Astrocyte (in vitro differentiated cells and primary cell): ENCODE measurements around the gene ARID5B. TPM values are rescaled to one million over a fixed set of nuclear protein-coding genes. Genes with fewer than 3 reads are reported as not detected.

Source experiments
- DNase-seq: peaks from one replicate; pipeline ENCODE4 v3.0.0-alpha.2; 2010; ENCODE audit warnings: low read depth
- FAIRE-seq: peaks from 2 replicates; lab custom pipeline; 2011; peaks lifted over from hg19 to GRCh38; lab: Jason Lieb, UNC
- H2AFZ ChIP-seq: 2 replicates; pipeline ENCODE4 v1.6.0; 2012; ENCODE audit warnings: low read depth, low read length, inconsistent platforms
- H3K27ac ChIP-seq: 2 replicates; pipeline ENCODE4 v1.5.1; 2011; ENCODE audit warnings: low read depth, low read length, inconsistent platforms
- H3K27me3 ChIP-seq: 2 replicates; pipeline ENCODE4 v1.6.0; 2011; ENCODE audit warnings: low read length, inconsistent platforms; ENCODE audit not compliant: insufficient read depth
- H3K36me3 ChIP-seq: 2 replicates; pipeline ENCODE4 v1.5.1; 2011; ENCODE audit warnings: low read length, inconsistent platforms; ENCODE audit not compliant: insufficient read depth
- H3K4me1 ChIP-seq: 2 replicates; pipeline ENCODE4 v1.5.1; 2011; ENCODE audit warnings: low read length, inconsistent platforms; ENCODE audit not compliant: insufficient read depth
- H3K4me2 ChIP-seq: 2 replicates; pipeline ENCODE4 v1.6.0; 2012; ENCODE audit warnings: low read length, inconsistent platforms
- H3K4me3 ChIP-seq: 2 replicates; pipeline ENCODE4 v1.5.1; 2011; ENCODE audit warnings: low read depth, mild to moderate bottlenecking, low read length, inconsistent platforms; ENCODE audit not compliant: insufficient read depth
- H3K79me2 ChIP-seq: 2 replicates; pipeline ENCODE4 v1.6.0; 2012; ENCODE audit warnings: mild to moderate bottlenecking, low read length, inconsistent platforms; ENCODE audit not compliant: insufficient read depth
- H3K9ac ChIP-seq: 2 replicates; pipeline ENCODE4 v1.6.0; 2012; ENCODE audit warnings: mild to moderate bottlenecking, low read length, inconsistent platforms
- H3K9me3 ChIP-seq: 2 replicates; pipeline ENCODE4 v1.5.1; 2012; ENCODE audit warnings: low read depth, mild to moderate bottlenecking, low read length, inconsistent platforms; ENCODE audit not compliant: insufficient read depth
- H4K20me1 ChIP-seq: 2 replicates; pipeline ENCODE4 v1.6.0; 2012; ENCODE audit warnings: low read length, inconsistent platforms; ENCODE audit not compliant: insufficient read depth
- H3K27ac Mint-ChIP-seq: one replicate; pipeline ENCODE4 v1.8.0; 2021; ENCODE audit warnings: mild to moderate bottlenecking, mixed read lengths; ENCODE audit not compliant: unreplicated experiment
- H3K27me3 Mint-ChIP-seq: one replicate; pipeline ENCODE4 v1.8.0; 2021; ENCODE audit warnings: low read depth, mixed read lengths; ENCODE audit not compliant: unreplicated experiment
- H3K36me3 Mint-ChIP-seq: one replicate; pipeline ENCODE4 v1.8.0; 2021; ENCODE audit warnings: low read depth, mixed read lengths; ENCODE audit not compliant: unreplicated experiment
- H3K4me1 Mint-ChIP-seq: one replicate; pipeline ENCODE4 v1.8.0; 2021; ENCODE audit warnings: low read depth, mixed read lengths; ENCODE audit not compliant: unreplicated experiment
- H3K4me3 Mint-ChIP-seq: one replicate; pipeline ENCODE4 v1.8.0; 2021; ENCODE audit warnings: mild to moderate bottlenecking, moderate library complexity, mixed read lengths; ENCODE audit not compliant: unreplicated experiment
- H3K9me3 Mint-ChIP-seq: one replicate; pipeline ENCODE4 v1.8.0; 2021; ENCODE audit warnings: mild to moderate bottlenecking, mixed read lengths; ENCODE audit not compliant: unreplicated experiment
- CTCF ChIP-seq: IDR thresholded peaks from 2 replicates; pipeline ENCODE4 v1.5.1; 2011; ENCODE audit warnings: low read depth, mild to moderate bottlenecking, inconsistent platforms, low read length, moderate library complexity; ENCODE audit not compliant: insufficient read depth
- EZH2 ChIP-seq: IDR thresholded peaks from 2 replicates; pipeline ENCODE4 v1.6.1; 2012; ENCODE audit warnings: mild to moderate bottlenecking, low read length, inconsistent platforms; ENCODE audit not compliant: insufficient read depth
- total RNA-seq: library from RNA; stranded (reverse); gene quantifications from 2 replicates; pipeline ENCODE4 v1.2.1, GENCODE V29; 2021

ARID5B gene
- total RNA-seq, 1 donor from 2014 or later = 66.0 TPM

GRCh38 chr10:62017491-62017870 is 116.0 kb downstream of the ARID5B start:
- Histone ChIP-seq H3K79me2 (peaks cover 19% of the 10 kb centered on the region), H4K20me1 (no peaks in the 10 kb centered on the region), H2AFZ (no peak overlapping the region), H3K36me3 (peaks cover under 1% of the 10 kb centered on the region), H3K27me3 (no peaks in the 10 kb centered on the region), H3K9me3 (no peaks in the 10 kb centered on the region), H3K4me2 (no peak overlapping the region), H3K4me3 (no peak overlapping the region), H3K4me1 (peaks cover 27% of the 10 kb centered on the region), H3K9ac (no peak overlapping the region), H3K27ac (no peak overlapping the region)
- H3K4me1 Mint-ChIP-seq = peaks cover 14% of the 10 kb centered on the region
- FAIRE-seq = no peak
- H3K27me3 Mint-ChIP-seq = no peaks in the 10 kb centered on the region
- no peaks in the 10 kb centered on the region for H3K36me3 Mint-ChIP-seq
- peak overlapping the region; percentile 58 for H3K27ac Mint-ChIP-seq
- TF ChIP-seq CTCF = no peak
- TF ChIP-seq EZH2 = no peak
- no peak overlapping the region for H3K4me3 Mint-ChIP-seq
- H3K9me3 Mint-ChIP-seq = no peaks in the 10 kb centered on the region
- no peak for DNase-seq

- Mint-ChIP-seq H3K9me3 (peaks cover 1% of the 10 kb centered on the region), H3K36me3 (peaks cover 1% of the 10 kb centered on the region), H3K27ac (no peak overlapping the region), H3K4me3 (no peak overlapping the region), H3K4me1 (peaks cover 14% of the 10 kb centered on the region), H3K27me3 (no peaks in the 10 kb centered on the region)
- Histone ChIP-seq H3K36me3 (no peaks in the 10 kb centered on the region), H3K27me3 (no peaks in the 10 kb centered on the region), H3K9ac (peak overlapping the region; percentile 6), H3K4me1 (peaks cover 27% of the 10 kb centered on the region), H2AFZ (no peak overlapping the region), H3K27ac (peak overlapping the region; percentile 52), H3K79me2 (peaks cover 26% of the 10 kb centered on the region), H4K20me1 (no peaks in the 10 kb centered on the region), H3K4me3 (no peak overlapping the region), H3K9me3 (no peaks in the 10 kb centered on the region), H3K4me2 (peak overlapping the region; percentile 58)
- DNase-seq = no peak
- no peak for FAIRE-seq
- TF ChIP-seq CTCF (no peak), EZH2 (no peak)
Measured at GRCh38 chr10:62018131-62018911, 116.8 kb downstream of the ARID5B start.

GRCh38 chr10:62019013-62019684 is 117.7 kb downstream of the ARID5B start:
- Histone ChIP-seq H3K4me2 (peak overlapping the region; percentile 58), H3K27ac (peak overlapping the region; percentile 81), H3K79me2 (peaks cover 25% of the 10 kb centered on the region), H3K9me3 (no peaks in the 10 kb centered on the region), H2AFZ (no peak overlapping the region), H3K4me1 (peaks cover 27% of the 10 kb centered on the region), H3K36me3 (no peaks in the 10 kb centered on the region), H3K4me3 (no peak overlapping the region), H3K27me3 (no peaks in the 10 kb centered on the region), H3K9ac (peak overlapping the region; percentile 49), H4K20me1 (no peaks in the 10 kb centered on the region)
- no peak overlapping the region for H3K4me3 Mint-ChIP-seq
- FAIRE-seq (peak; percentile 76), DNase-seq (peak; percentile 89)
- peaks cover 14% of the 10 kb centered on the region for H3K4me1 Mint-ChIP-seq
- peaks cover 3% of the 10 kb centered on the region for H3K9me3 Mint-ChIP-seq
- H3K27me3 Mint-ChIP-seq = no peaks in the 10 kb centered on the region
- peaks cover 2% of the 10 kb centered on the region for H3K36me3 Mint-ChIP-seq
- no peak for TF ChIP-seq CTCF
- TF ChIP-seq EZH2 = no peak
- no peak overlapping the region for H3K27ac Mint-ChIP-seq
